ENCODE data around the gene UST.

The UST gene

GRCh38 chr6:149065658-149066556 is 319.1 kb downstream of the UST start:
- TF ChIP-seq CTCF (IDR thresholded peaks at IDR 0.05) (no peak), ZFX (IDR thresholded peaks at IDR 0.05; ENCODE audit: borderline replicate concordance) (no peak)
- H3K27ac ChIP-seq: no peak overlapping the region

GRCh38 chr6:149071997-149072396 is 325.2 kb downstream of the UST start:
- no peak overlapping the region for H3K27ac ChIP-seq
- no peak for TF ChIP-seq ZFX (IDR thresholded peaks at IDR 0.05; ENCODE audit: borderline replicate concordance)
- no peak for TF ChIP-seq CTCF (IDR thresholded peaks at IDR 0.05)

GRCh38 chr6:149074832-149075258 is 328.0 kb downstream of the UST start:
- H3K27ac ChIP-seq: no peak overlapping the region
- TF ChIP-seq ZFX (IDR thresholded peaks at IDR 0.05; ENCODE audit: borderline replicate concordance) (no peak), CTCF (IDR thresholded peaks at IDR 0.05) (no peak)

- TF ChIP-seq CTCF (IDR thresholded peaks at IDR 0.05): no peak
- TF ChIP-seq ZFX (IDR thresholded peaks at IDR 0.05; ENCODE audit: borderline replicate concordance): no peak
- H3K27ac ChIP-seq: peak overlapping the region; percentile 43
Measured at GRCh38 chr6:149075616-149076354, 329.0 kb downstream of the UST start.

GRCh38 chr6:149076355-149076734 is 329.5 kb downstream of the UST start:
- TF ChIP-seq ZFX (IDR thresholded peaks at IDR 0.05; ENCODE audit: borderline replicate concordance) (no peak), CTCF (IDR thresholded peaks at IDR 0.05) (no peak)
- H3K27ac ChIP-seq: peak overlapping the region; percentile 43

GRCh38 chr6:149077208-149077607 is 330.4 kb downstream of the UST start:
- TF ChIP-seq CTCF (IDR thresholded peaks at IDR 0.05) (no peak), ZFX (IDR thresholded peaks at IDR 0.05; ENCODE audit: borderline replicate concordance) (no peak)
- no peak overlapping the region for H3K27ac ChIP-seq
